Endothelial cell of umbilical vein (primary cell): ENCODE results near the gene FAM13C. TPM values are rescaled to one million over a fixed set of nuclear protein-coding genes. Genes with fewer than 3 reads are reported as not detected.

Source experiments
- BruUV-seq: library from RNA; stranded (reverse); fragments of 400-500 nt; replicated peaks from 2 replicates; lab custom pipeline; 2021; lab: Mats Ljungman, UMichigan
- CTCF ChIA-PET: fragments of 300-600, 350-600 bp; sonication (Branson Sonifier 250); formaldehyde crosslinking; loops from one replicate; lab custom pipeline; 2021; ENCODE audit warnings: antibody characterized with exemption, inconsistent platforms; lab: Charles Lee
- POLR2A ChIA-PET: fragments of 300-600, 350-600 bp; sonication (Branson Sonifier 250); formaldehyde crosslinking; loops from one replicate; lab custom pipeline; 2021; ENCODE audit warnings: antibody characterized with exemption, inconsistent platforms; lab: Charles Lee
- DNase-seq: peaks from one replicate; pipeline ENCODE4 v3.0.0-alpha.2; 2011; ENCODE audit warnings: low read depth, low spot score
- FAIRE-seq: peaks from 2 replicates; lab custom pipeline; 2011; peaks lifted over from hg19 to GRCh38; lab: Jason Lieb, UNC
- H2AFZ ChIP-seq: 2 replicates; pipeline ENCODE4 v1.6.0; 2012; ENCODE audit warnings: low read depth, low read length, control low read depth, inconsistent platforms
- H3K27ac ChIP-seq: 2 replicates; pipeline ENCODE4 v1.5.1; 2011; ENCODE audit warnings: low read depth, mild to moderate bottlenecking, control low read depth, low read length, moderate library complexity; ENCODE audit not compliant: insufficient read depth
- H3K27me3 ChIP-seq, 2 experiments: 2 replicates each; pipeline versions ENCODE4 v1.6.0 to v1.6.1; 2011; ENCODE audit warnings: low read length in 2 of 2, mixed read lengths in 1 of 2; ENCODE audit not compliant: control insufficient read depth in 2 of 2, insufficient read depth in 2 of 2
- H3K36me3 ChIP-seq, 2 experiments: 2 replicates in 1 of 2; 3 replicates in 1 of 2; pipeline ENCODE4 v1.5.1; 2011; ENCODE audit warnings: low read length in 2 of 2, mild to moderate bottlenecking in 1 of 2, moderate library complexity in 1 of 2; ENCODE audit not compliant: control insufficient read depth in 2 of 2, insufficient read depth in 2 of 2; ENCODE audit errors: extremely low read depth in 1 of 2
- H3K4me1 ChIP-seq: 3 replicates; pipeline ENCODE4 v1.5.1; 2011; ENCODE audit warnings: mild to moderate bottlenecking, low read length; ENCODE audit not compliant: control insufficient read depth, insufficient read depth; ENCODE audit errors: extremely low read depth
- H3K4me2 ChIP-seq: 2 replicates; pipeline ENCODE4 v1.6.1; 2011; ENCODE audit warnings: low read length, control low read depth, mixed read lengths; ENCODE audit not compliant: insufficient read depth
- H3K4me3 ChIP-seq, 3 experiments: fragments of 200-600 bp in 1 of 3; sonication (generic), shearing (Covaris generic) in 1 of 3; replicated peaks in 1 of 3; 2 replicates each; pipeline ENCODE4 v1.5.1; 2011 to 2016; ENCODE audit warnings: control low read depth in 3 of 3, low read length in 3 of 3, mild to moderate bottlenecking in 2 of 3, inconsistent platforms in 1 of 3, low read depth in 1 of 3, moderate library complexity in 1 of 3; ENCODE audit not compliant: insufficient read depth in 1 of 3
- H3K79me2 ChIP-seq: 2 replicates; pipeline ENCODE4 v1.6.0; 2012; ENCODE audit warnings: low read length, inconsistent platforms; ENCODE audit not compliant: control insufficient read depth, insufficient read depth
- H3K9ac ChIP-seq: replicated peaks from 2 replicates; pipeline ENCODE3; 2011; ENCODE audit warnings: low read length, control low read depth; ENCODE audit not compliant: insufficient read depth; ENCODE audit errors: extremely low read depth
- H3K9me1 ChIP-seq: replicated peaks from 3 replicates; pipeline ENCODE4 v1.6.0; 2011; ENCODE audit warnings: mild to moderate bottlenecking, low read length; ENCODE audit not compliant: control insufficient read depth, insufficient read depth; ENCODE audit errors: extremely low read depth
- H3K9me3 ChIP-seq: replicated peaks from 2 replicates; pipeline ENCODE4 v1.5.1; 2012; ENCODE audit warnings: low read length, inconsistent platforms; ENCODE audit not compliant: control insufficient read depth, insufficient read depth
- H4K20me1 ChIP-seq: replicated peaks from 2 replicates; pipeline ENCODE3; 2011; ENCODE audit warnings: mild to moderate bottlenecking, low read length; ENCODE audit not compliant: control insufficient read depth, insufficient read depth; ENCODE audit errors: extremely low read depth
- CTCF ChIP-seq, 2 donors: IDR thresholded peaks; 1 replicate in 1 of 2; 2 replicates in 1 of 2; pipeline ENCODE4 v1.5.1; 2011; ENCODE audit warnings: low read length in 2 of 2, mild to moderate bottlenecking in 2 of 2, moderate library complexity in 2 of 2, control low read depth in 1 of 2, inconsistent platforms in 1 of 2, low read depth in 1 of 2; ENCODE audit not compliant: insufficient read depth in 1 of 2; ENCODE audit errors: extremely low read depth in 1 of 2
- EZH2 ChIP-seq: IDR thresholded peaks from 2 replicates; pipeline ENCODE4 v1.6.1; 2012; ENCODE audit warnings: borderline replicate concordance, low read depth, mild to moderate bottlenecking, moderate library complexity, low read length, inconsistent platforms; ENCODE audit not compliant: severe bottlenecking
- FOS ChIP-seq: IDR thresholded peaks from 2 replicates; pipeline ENCODE4 v1.6.1; 2011; ENCODE audit warnings: mild to moderate bottlenecking, low read length, moderate library complexity, borderline replicate concordance; ENCODE audit not compliant: insufficient read depth
- GATA2 ChIP-seq: IDR thresholded peaks from 2 replicates; pipeline ENCODE4 v1.7.0; 2011; ENCODE audit warnings: low read depth, mild to moderate bottlenecking, moderate library complexity, mixed read lengths, low read length; ENCODE audit not compliant: insufficient read length, insufficient read depth
- JUN ChIP-seq: IDR thresholded peaks from 2 replicates; pipeline ENCODE4 v1.6.1; 2011; ENCODE audit warnings: borderline replicate concordance, low read depth; ENCODE audit not compliant: insufficient read length, insufficient read depth
- MAX ChIP-seq: IDR thresholded peaks from 2 replicates; pipeline ENCODE4 v1.6.1; 2011; ENCODE audit not compliant: insufficient read depth, insufficient read length
- MYC ChIP-seq: IDR thresholded peaks from one replicate; pipeline ENCODE4 v1.6.1; 2011; ENCODE audit warnings: mild to moderate bottlenecking, low read depth, low read length
- POLR2A ChIP-seq: IDR thresholded peaks from 2 replicates; pipeline ENCODE4 v1.6.1; 2012; ENCODE audit warnings: low read depth, mild to moderate bottlenecking, control low read depth, low read length
- POLR2AphosphoS5 ChIP-seq: IDR thresholded peaks from 2 replicates; pipeline ENCODE4 v1.6.1; 2012; ENCODE audit warnings: low read depth, mild to moderate bottlenecking, control low read depth, low read length, moderate library complexity; ENCODE audit not compliant: insufficient read depth
- dilution Hi-C: fragments of 300-500 bp; cut with MboI; formaldehyde crosslinking; loops from one replicate; pipeline ENCODE4 v1.15.0; 2019; ENCODE audit warnings: low sequenced_read_pairs; ENCODE audit not compliant: extremely low pct_ligation_motif_present
- intact Hi-C: fragments of 100-400 bp; cut with micrococcal nuclease; formaldehyde crosslinking; loops from one replicate; pipeline ENCODE4 v1.10.0; 2022
- polyA plus RNA-seq, 4 experiments: library from polyadenylated mRNA; depleted of rRNA in 3 of 4; stranded (reverse) in 3 of 4; unstranded in 1 of 4; fragments of >200 nt; gene quantifications; 2 replicates each; pipeline versions ENCODE4 v1.2.1 to v1.2.3, GENCODE V29; 2011 to 2012; ENCODE audit warnings: missing spikeins in 1 of 4
- total RNA-seq: library from RNA; stranded (reverse); gene quantifications from 2 replicates; pipeline ENCODE4 v1.2.3, GENCODE V29; 2021

FAM13C gene
- total and polyA plus RNA-seq, 2 donors (not counting 3 experiments of a cell fraction or from before 2014, with no cell fraction given) = 0.03 TPM; not detected in 1

- H3K9me1 ChIP-seq = no peaks in the 10 kb centered on the region
- dilution Hi-C loops = no loop called here
- ChIA-PET CTCF (no interaction called here), POLR2A (no interaction called here)
- H3K79me2 ChIP-seq = no peaks in the 10 kb centered on the region
- no peak overlapping the region for H3K4me3 ChIP-seq
- no peak overlapping the region for H3K27ac ChIP-seq
- FAIRE-seq (no peak), DNase-seq (no peak)
- no peaks in the 10 kb centered on the region for H3K27me3 ChIP-seq
- H3K4me1 ChIP-seq = no peaks in the 10 kb centered on the region
- no peaks in the 10 kb centered on the region for H3K9me3 ChIP-seq
- no peaks in the 10 kb centered on the region for H3K36me3 ChIP-seq
- H4K20me1 ChIP-seq = no peaks in the 10 kb centered on the region
- no peak overlapping the region for H3K9ac ChIP-seq
- no peak overlapping the region for H3K4me2 ChIP-seq
- intact Hi-C loops = no loop called here
- no peak overlapping the region for H2AFZ ChIP-seq
- TF ChIP-seq POLR2A (no peak), EZH2 (no peak), JUN (no peak), CTCF (IDR thresholded peaks at IDR 0.05; ENCODE audit: extremely low read depth in 1 of 2, insufficient read depth in 1 of 2, low read depth in 1 of 2, low read length in 2 of 2) (no peak), POLR2AphosphoS5 (no peak), MYC (no peak), FOS (no peak), GATA2 (no peak), MAX (no peak)
- no TSS peak for BruUV-seq
Observed at GRCh38 chr10:59212301-59212798, 150.0 kb downstream of the FAM13C start.
